HG03457 (cell line): ENCODE measurements around the gene CCDC88A.
A peak's percentile ranks its signal among the peaks of the same experiment; 100 is the strongest.
"Not testable (repeated sequence)": the region's sequence is repeated elsewhere in the genome, so short reads cannot be mapped to it uniquely, and the experiment has no call there.

Experiments used
- ATAC-seq: cut with Tn5 transposase; IDR thresholded peaks from one replicate; pipeline ENCODE4 v1.9.1; 2021; ENCODE audit warnings: moderate number of reproducible peaks; ENCODE audit not compliant: unreplicated experiment

CCDC88A gene

GRCh38 chr2:55419679-55420438, at the start of gene CCDC88A:
Gene CCDC88A, minus strand, starts transcription at chr2:55419856. Its CDS starts 777 bp downstream, at chr2:55419079.
- peak; percentile 73 for ATAC-seq

GRCh38 chr2:55461679-55462078, 42.0 kb upstream of the CCDC88A start:
- ATAC-seq = no peak

DNA sequence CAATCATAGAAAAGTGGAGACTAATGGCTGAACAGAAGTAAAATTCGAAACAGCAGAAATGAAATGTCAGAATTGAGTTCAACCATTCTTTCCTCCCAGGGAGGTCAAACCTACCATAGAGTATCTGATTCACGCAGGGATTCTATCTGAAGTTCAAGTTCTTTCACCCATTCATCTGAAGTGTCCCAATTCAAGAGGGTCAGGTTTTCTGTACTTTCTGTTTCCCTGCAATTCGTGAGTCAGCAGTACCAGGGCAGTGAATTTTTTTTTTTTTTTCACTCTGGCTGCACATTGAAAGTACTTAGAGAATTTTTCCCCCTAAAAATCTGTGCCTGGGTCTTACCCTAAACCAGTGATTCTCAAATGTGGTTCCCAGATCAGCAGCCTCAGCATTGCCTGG, 40.9 kb upstream of the CCDC88A start:
- ATAC-seq = no peak

DNA sequence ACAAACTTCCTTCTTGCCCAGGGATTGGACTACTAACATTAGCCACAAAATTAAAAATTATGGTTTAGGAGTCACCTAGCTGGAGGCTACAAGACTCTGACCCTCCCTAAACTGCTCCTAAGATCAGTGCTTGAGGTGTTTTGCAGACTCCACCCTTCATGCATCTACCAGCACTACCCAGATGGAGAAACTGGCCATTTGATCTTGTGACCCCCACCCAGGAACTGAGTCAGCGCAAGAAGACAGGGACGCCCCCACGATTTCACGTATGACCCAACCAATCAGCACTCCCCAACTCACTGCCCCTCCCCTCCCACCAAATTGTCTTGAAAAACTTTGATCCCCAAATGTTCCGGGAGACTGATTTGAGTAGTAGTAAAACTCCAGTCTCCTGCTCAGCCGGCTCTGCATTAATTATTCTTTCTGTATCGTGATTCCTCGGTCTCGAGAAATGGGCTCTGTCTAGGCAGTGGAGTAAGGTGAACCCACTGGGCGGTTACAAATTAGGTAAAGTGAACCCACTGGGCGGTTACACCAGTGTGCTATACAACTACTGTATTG, 40.1 kb upstream of the CCDC88A start:
- no peak for ATAC-seq

GRCh38 chr2:55459279-55459678, 39.6 kb upstream of the CCDC88A start:
- ATAC-seq = no peak

DNA sequence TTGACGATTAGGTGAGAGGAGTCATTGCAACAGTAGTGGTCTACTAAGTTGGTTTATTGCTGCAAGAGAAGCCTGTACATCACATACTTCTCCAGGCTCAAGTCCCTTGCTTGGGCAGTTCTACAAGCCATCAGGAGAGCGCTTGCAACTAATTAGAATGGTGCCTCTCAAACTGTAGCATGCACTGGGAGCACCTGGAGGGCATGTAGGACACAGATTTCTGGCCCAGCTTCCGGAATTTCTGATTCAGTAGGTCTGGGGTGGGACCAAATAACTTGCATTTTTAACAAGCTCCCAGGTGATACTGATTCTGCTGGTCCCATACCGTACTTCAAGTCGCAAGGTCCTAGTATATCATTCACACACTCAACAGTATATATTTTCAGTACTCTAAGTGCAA, 34.5 kb upstream of the CCDC88A start:
- no peak for ATAC-seq

GRCh38 chr2:55452879-55453278, 33.2 kb upstream of the CCDC88A start:
- no peak for ATAC-seq

GRCh38 chr2:55451699-55452098, 32.0 kb upstream of the CCDC88A start:
- no peak for ATAC-seq

- not testable (repeated sequence) for ATAC-seq
These were observed 30.4 kb upstream of the CCDC88A start for GRCh38 chr2:55450014-55450413.

GRCh38 chr2:55442045-55442760, 22.5 kb upstream of the CCDC88A start:
- not testable (repeated sequence) for ATAC-seq

GRCh38 chr2:55441280-55441892, 21.7 kb upstream of the CCDC88A start:
- ATAC-seq = no peak

DNA sequence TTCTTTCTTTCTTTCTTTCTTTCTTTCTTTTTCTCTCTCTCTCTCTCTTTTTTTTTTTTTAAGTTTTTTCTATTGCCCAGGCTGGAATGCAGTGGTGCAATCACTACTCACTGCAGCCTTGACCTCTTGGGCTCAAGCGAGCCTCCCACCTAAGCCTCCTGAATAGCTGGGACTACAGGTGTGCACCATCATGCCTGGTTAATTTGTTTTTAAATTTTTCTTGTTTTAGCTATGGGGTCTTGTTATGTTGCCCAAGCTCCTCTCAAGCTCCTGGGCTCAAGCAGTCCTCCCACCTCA, 19.4 kb upstream of the CCDC88A start:
- ATAC-seq = no peak

DNA sequence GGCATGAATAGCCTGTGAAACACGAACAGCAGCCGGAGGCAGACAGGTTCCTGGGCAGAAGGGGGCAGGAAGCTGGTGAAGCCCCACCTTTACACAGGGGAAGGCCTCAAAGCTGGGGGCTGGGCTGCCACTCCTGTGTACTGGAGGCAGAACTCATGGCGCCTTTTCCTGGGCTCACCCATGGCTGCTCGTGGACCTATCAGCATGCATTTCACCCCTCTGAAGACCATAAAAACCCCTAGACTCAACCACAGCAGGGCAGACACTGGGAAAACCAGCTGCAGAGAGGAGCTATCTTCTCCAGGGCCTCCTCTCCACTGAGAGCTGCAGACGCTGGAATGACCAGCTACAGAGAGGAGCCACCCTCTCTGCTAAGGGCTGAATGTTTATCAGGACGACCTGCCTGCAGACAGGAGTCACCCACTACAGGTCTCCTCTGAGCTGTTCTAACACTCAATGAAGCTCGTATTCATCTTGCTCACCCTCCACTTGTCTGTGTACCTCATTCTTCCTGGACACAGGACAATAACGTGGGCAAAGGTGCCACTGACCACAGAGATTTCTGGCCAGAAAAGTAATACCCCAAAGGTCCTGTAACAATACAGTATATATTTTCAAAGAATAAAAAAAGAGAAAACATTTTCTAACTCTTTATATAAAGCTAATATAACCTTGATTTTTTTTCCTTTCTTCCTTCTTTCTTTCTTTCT, 18.9 kb upstream of the CCDC88A start:
- no peak for ATAC-seq

- ATAC-seq = no peak
These were observed 18.1 kb upstream of the CCDC88A start for GRCh38 chr2:55437515-55438390.

DNA sequence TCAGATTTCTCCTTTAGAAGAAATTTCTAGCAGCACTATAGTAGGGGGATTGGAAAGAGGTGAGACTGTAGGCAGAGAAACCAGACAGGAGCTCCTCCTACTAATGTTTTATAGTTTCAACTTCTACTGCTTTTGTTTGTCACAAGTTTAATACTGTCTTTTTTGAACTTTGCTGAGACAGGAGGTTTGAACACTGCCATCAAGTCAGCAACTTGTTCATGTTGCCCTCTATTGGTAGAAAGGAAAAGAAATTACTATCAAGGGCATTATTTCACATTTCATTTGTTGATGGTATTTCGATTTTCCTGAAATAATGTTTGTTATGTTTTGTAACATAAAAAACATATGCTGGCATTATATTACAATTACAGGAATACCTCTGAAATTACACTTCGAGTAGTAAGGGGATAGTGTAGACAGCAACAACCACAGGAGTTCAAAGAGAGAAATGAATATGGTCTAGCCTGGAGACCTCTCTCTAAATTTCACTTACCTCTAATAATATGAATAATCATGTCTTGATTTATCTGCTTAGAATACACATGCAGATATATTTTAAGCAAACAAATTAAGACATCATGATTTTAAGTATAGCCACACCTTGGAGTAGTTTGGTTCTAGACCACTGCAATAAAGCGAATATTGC, 12.4 kb upstream of the CCDC88A start:
- peak; percentile 71 for ATAC-seq

DNA sequence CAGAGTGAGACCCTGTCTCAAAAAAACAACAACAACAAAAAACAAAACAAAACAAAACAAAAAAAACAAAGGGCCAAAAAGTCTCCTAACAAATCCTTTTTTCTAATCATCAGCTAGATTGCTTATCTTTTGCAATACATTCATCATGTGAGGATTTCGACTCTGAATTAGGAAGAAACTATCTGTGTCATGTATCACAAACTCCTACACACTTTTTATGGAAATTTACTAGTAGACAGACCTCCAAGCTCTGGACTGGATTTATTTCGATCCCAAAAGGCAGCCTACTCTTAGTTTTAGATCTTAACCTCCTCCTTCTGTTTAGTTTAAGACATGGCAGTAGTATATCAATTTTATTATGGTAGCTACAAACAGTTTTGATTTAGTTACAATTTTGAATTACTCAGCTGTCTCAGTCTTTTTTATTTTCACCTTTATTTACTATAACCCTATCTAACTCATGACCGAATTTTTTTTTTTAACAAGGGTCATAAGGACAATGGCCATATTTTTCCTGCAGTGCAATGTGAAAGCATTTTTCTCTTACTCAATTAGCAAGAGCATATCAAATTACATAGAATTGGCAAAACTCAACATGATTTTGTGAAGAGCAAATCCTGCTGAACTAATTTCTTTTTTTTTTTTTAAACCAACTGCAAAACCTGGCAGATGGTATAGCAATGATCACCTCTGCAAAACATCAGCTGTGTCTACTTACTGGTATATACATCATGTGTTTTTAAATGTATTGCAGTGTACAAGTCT, 10.7 kb upstream of the CCDC88A start:
- ATAC-seq = no peak

GRCh38 chr2:55428258-55428657, 8.6 kb upstream of the CCDC88A start:
- no peak for ATAC-seq

- ATAC-seq = no peak
These were observed 5.8 kb upstream of the CCDC88A start for GRCh38 chr2:55425431-55425831.
